ENCODE measurements around the gene SUPT4H1.

GRCh38 chr17:58324056-58324408 lies 28.0 kb downstream of the SUPT4H1 start:
- TF ChIP-seq CTCF (IDR thresholded peaks at IDR 0.05 in 8 of 11, conservative IDR thresholded peaks at IDR 0.05 in 3 of 11) (no peak), POLR2A (IDR thresholded peaks at IDR 0.05) (no peak), POLR2AphosphoS5 (IDR thresholded peaks at IDR 0.05) (no peak)

Measured in spleen (tissue), 7 donors.